ENCODE measurements around the gene KRTAP1-3.
"Not testable (repeated sequence)": the region's sequence is repeated elsewhere in the genome, so short reads cannot be mapped to it uniquely, and the experiment has no call there.

KRTAP1-3 gene

GRCh38 chr17:41054556-41054955 lies 19.9 kb upstream of the KRTAP1-3 start:
- not testable (repeated sequence) for DNase-seq (ENCODE audit: low read depth)

GRCh38 chr17:41054025-41054424 lies 19.4 kb upstream of the KRTAP1-3 start:
- DNase-seq (ENCODE audit: low read depth): no peak

- no peak for DNase-seq (ENCODE audit: low read depth)
Observed at GRCh38 chr17:41052566-41052965, 17.9 kb upstream of the KRTAP1-3 start.

GRCh38 chr17:41049110-41049509 lies 14.4 kb upstream of the KRTAP1-3 start:
- DNase-seq (ENCODE audit: low read depth): no peak

GRCh38 chr17:41048441-41048840 lies 13.8 kb upstream of the KRTAP1-3 start:
- no peak for DNase-seq (ENCODE audit: low read depth)

- DNase-seq (ENCODE audit: low read depth): not testable (repeated sequence)
Observed at GRCh38 chr17:41046735-41047465, 12.2 kb upstream of the KRTAP1-3 start, which contains the start of gene KRTAP2-1. Gene KRTAP2-1, minus strand, starts transcription at chr17:41047316. Its CDS starts 49 bp downstream, at chr17:41047267.

GRCh38 chr17:41042953-41043352 lies 8.3 kb upstream of the KRTAP1-3 start:
- no peak for DNase-seq (ENCODE audit: low read depth)

- DNase-seq (ENCODE audit: low read depth): not testable (repeated sequence)
Observed at GRCh38 chr17:41040783-41041571, 6.3 kb upstream of the KRTAP1-3 start, which contains the start of gene KRTAP1-1. Gene KRTAP1-1, minus strand, starts transcription at chr17:41041450. Its CDS starts 53 bp downstream, at chr17:41041397.

- no peak for DNase-seq (ENCODE audit: low read depth)
Observed at GRCh38 chr17:41037853-41038350, 3.2 kb upstream of the KRTAP1-3 start.

- no peak for DNase-seq (ENCODE audit: low read depth)
Observed at GRCh38 chr17:41029633-41030245, 4.9 kb downstream of the KRTAP1-3 start, which contains the start of gene KRTAP1-4. Gene KRTAP1-4, minus strand, starts transcription at chr17:41030195. Its CDS starts 117 bp downstream, at chr17:41030078.

GRCh38 chr17:41026715-41027471 lies 7.8 kb downstream of the KRTAP1-3 start, which contains the start of gene KRTAP1-5:
Gene KRTAP1-5, minus strand, starts transcription at chr17:41027208. Its CDS starts 53 bp downstream, at chr17:41027155.
- no peak for DNase-seq (ENCODE audit: low read depth)

GRCh38 chr17:41024697-41025096 lies 10.0 kb downstream of the KRTAP1-3 start:
- no peak for DNase-seq (ENCODE audit: low read depth)

GRCh38 chr17:41020336-41020735 lies 14.3 kb downstream of the KRTAP1-3 start:
- DNase-seq (ENCODE audit: low read depth): no peak

GRCh38 chr17:41019415-41019814 lies 15.3 kb downstream of the KRTAP1-3 start:
- no peak for DNase-seq (ENCODE audit: low read depth)

- DNase-seq (ENCODE audit: low read depth): no peak
Observed at GRCh38 chr17:41018541-41018940, 16.1 kb downstream of the KRTAP1-3 start.

- DNase-seq (ENCODE audit: low read depth): no peak
Observed at GRCh38 chr17:41016578-41017215, 18.0 kb downstream of the KRTAP1-3 start.

- DNase-seq (ENCODE audit: low read depth): no peak
Observed at GRCh38 chr17:41015454-41015853, 19.2 kb downstream of the KRTAP1-3 start.

- no peak for DNase-seq (ENCODE audit: low read depth)
Observed at GRCh38 chr17:41013606-41014005, 21.1 kb downstream of the KRTAP1-3 start.

GRCh38 chr17:41013181-41013580 lies 21.5 kb downstream of the KRTAP1-3 start:
- no peak for DNase-seq (ENCODE audit: low read depth)

GRCh38 chr17:41012326-41013120 lies 22.2 kb downstream of the KRTAP1-3 start:
- DNase-seq (ENCODE audit: low read depth): no peak
